B cell (primary cell): Measurements from ENCODE around the gene IL1RN.

Experiments
- CTCF ChIP-seq: fragments of 200-600 bp; IDR thresholded peaks from one replicate; pipeline ENCODE4 v1.8.0; 2022; ENCODE audit warnings: antibody characterized with exemption, mild to moderate bottlenecking
- EZH2 ChIP-seq: IDR thresholded peaks from 2 replicates; pipeline ENCODE4 v1.6.1; 2012; ENCODE audit warnings: borderline replicate concordance, low read depth, mild to moderate bottlenecking, moderate library complexity, low read length; ENCODE audit not compliant: insufficient read depth, poor library complexity, severe bottlenecking

- TF ChIP-seq CTCF = no peak
- no peak for TF ChIP-seq EZH2
Measured at GRCh38 chr2:113135317-113135716, 7.9 kb downstream of the IL1RN start.
